Tibial nerve (tissue), 4 donors: ENCODE results near the gene POU3F3.

Experiments
- CTCF ChIP-seq, 5 experiments: fragments of 200-600 bp in 3 of 5; fragments of 450-650 bp in 2 of 5; sonication (generic) in 3 of 5; IDR thresholded peaks; one replicate each; pipeline ENCODE4 v1.5.1; 2016 to 2019; ENCODE audit warnings: antibody characterized with exemption in 5 of 5, mild to moderate bottlenecking in 3 of 5, moderate library complexity in 2 of 5
- EP300 ChIP-seq, 2 donors: sonication (generic); formaldehyde crosslinking; IDR thresholded peaks; one replicate each; pipeline ENCODE4 v1.6.1; 2017; ENCODE audit warnings: antibody characterized with exemption in 2 of 2, mild to moderate bottlenecking in 1 of 2
- POLR2A ChIP-seq, 2 donors: fragments of 450-650 bp; IDR thresholded peaks; one replicate each; pipeline ENCODE4 v1.6.1; 2017; ENCODE audit warnings: antibody characterized with exemption in 2 of 2, mild to moderate bottlenecking in 2 of 2, moderate library complexity in 2 of 2

GRCh38 chr2:104856086-104856972, 2.4 kb downstream of the POU3F3 start:
- no peak for TF ChIP-seq CTCF (IDR thresholded peaks at IDR 0.05)
- TF ChIP-seq POLR2A (IDR thresholded peaks at IDR 0.05), result no peak
- no peak for TF ChIP-seq EP300 (IDR thresholded peaks at IDR 0.05)
